D721Med (cell line): ENCODE data around the gene RPL35A.
A peak's percentile ranks its signal among the peaks of the same experiment; 100 is the strongest.
"Not testable (repeated sequence)": the region's sequence is repeated elsewhere in the genome, so short reads cannot be mapped to it uniquely, and the experiment has no call there.

Source experiments
- DNase-seq: peaks from one replicate; pipeline ENCODE4 v3.0.0; 2011; ENCODE audit warnings: low spot score; ENCODE audit not compliant: insufficient read length
- FAIRE-seq: peaks from 2 replicates; lab custom pipeline; 2011; peaks lifted over from hg19 to GRCh38; lab: Jason Lieb, UNC
- CTCF ChIP-seq: IDR thresholded peaks from 2 replicates; pipeline ENCODE4 v1.5.1; 2012; ENCODE audit warnings: mild to moderate bottlenecking, control low read depth; ENCODE audit not compliant: insufficient read depth; ENCODE audit errors: missing control alignments

RPL35A gene

GRCh38 chr3:197912741-197913476, 37.1 kb upstream of the RPL35A start:
- no peak for FAIRE-seq
- no peak for DNase-seq
- no peak for TF ChIP-seq CTCF

- no peak for FAIRE-seq
- no peak for DNase-seq
- no peak for TF ChIP-seq CTCF
Observed at GRCh38 chr3:197913641-197914380, 36.2 kb upstream of the RPL35A start.

GRCh38 chr3:197921429-197922275, 28.3 kb upstream of the RPL35A start:
- not testable (repeated sequence) for DNase-seq, FAIRE-seq

- no peak for DNase-seq
- peak; percentile 22 for TF ChIP-seq CTCF
- no peak for FAIRE-seq
Observed at GRCh38 chr3:197926418-197926817, 23.6 kb upstream of the RPL35A start.

- not testable (repeated sequence) for FAIRE-seq, DNase-seq
Observed at GRCh38 chr3:197927578-197927977, 22.4 kb upstream of the RPL35A start.

- no peak for FAIRE-seq
- no peak for DNase-seq
- TF ChIP-seq CTCF: no peak
Observed at GRCh38 chr3:197936819-197937384, 13.1 kb upstream of the RPL35A start.

GRCh38 chr3:197940745-197941384, 9.1 kb upstream of the RPL35A start:
- TF ChIP-seq CTCF: no peak
- no peak for DNase-seq
- no peak for FAIRE-seq
